Measurements from ENCODE around the gene UBAP2. TPM values are rescaled to one million over a fixed set of nuclear protein-coding genes. Genes with fewer than 3 reads are reported as not detected.

The UBAP2 gene
- polyA plus RNA-seq, 1 donor (not counting 4 experiments of a cell fraction or from before 2014, with no cell fraction given) = 16.3 TPM

GRCh38 chr9:33919276-33919897 lies 129.3 kb downstream of the UBAP2 start:
- Histone ChIP-seq H3K9me1 (ENCODE audit: control insufficient read depth, extremely low read depth, insufficient read depth, low read length) (no peaks in the 10 kb centered on the region), H3K9ac (ENCODE audit: control insufficient read depth, extremely low read depth, insufficient read depth, low read length) (no peak overlapping the region), H3K4me3 (ENCODE audit: control insufficient read depth in 2 of 3, extremely low read depth in 1 of 3, insufficient read depth in 2 of 3, low read depth in 1 of 3, low read length in 3 of 3) (no peak overlapping the region), H2AFZ (ENCODE audit: control insufficient read depth, low read length) (no peak overlapping the region), H3K27ac (ENCODE audit: control insufficient read depth, insufficient read depth, low read length) (no peak overlapping the region), H3K4me1 (ENCODE audit: control insufficient read depth, extremely low read depth, insufficient read depth, low read length) (no peaks in the 10 kb centered on the region), H4K20me1 (ENCODE audit: control insufficient read depth, extremely low read depth, insufficient read depth, low read length) (peaks cover 5% of the 10 kb centered on the region), H3K36me3 (ENCODE audit: control insufficient read depth in 2 of 2, extremely low read depth in 1 of 2, insufficient read depth in 2 of 2, low read length in 2 of 2) (peaks cover 38 to 55% of the 10 kb centered on the region in 2 experiments), H3K9me3 (ENCODE audit: control insufficient read depth, low read depth, low read length) (no peaks in the 10 kb centered on the region), H3K4me2 (ENCODE audit: control insufficient read depth, extremely low read depth, insufficient read depth, low read depth, low read length) (no peak overlapping the region), H3K79me2 (ENCODE audit: control insufficient read depth, insufficient read depth, low read length) (peaks cover 2% of the 10 kb centered on the region), H3K27me3 (ENCODE audit: control insufficient read depth, extremely low read depth, insufficient read depth, low read length) (no peaks in the 10 kb centered on the region)
- no peak for TF ChIP-seq EZH2 (IDR thresholded peaks at IDR 0.05; ENCODE audit: low read length)
- TF ChIP-seq CTCF (optimal IDR thresholded peaks at IDR 0.05 in 1 of 3, IDR thresholded peaks at IDR 0.05 in 1 of 3, conservative IDR thresholded peaks at IDR 0.05 in 1 of 3; ENCODE audit: extremely low read depth in 1 of 3, insufficient read depth in 2 of 3, low read length in 3 of 3) = no peak
- dilution Hi-C loops (cut with MboI; ENCODE audit: extremely low pct_ligation_motif_present, low sequenced_read_pairs) = no loop called here
- DNase-seq (ENCODE audit: low read depth, low spot score) (no peak), FAIRE-seq (no peak)

GRCh38 chr9:33917036-33917435 lies 131.7 kb downstream of the UBAP2 start:
- H3K9ac ChIP-seq (ENCODE audit: control insufficient read depth, extremely low read depth, insufficient read depth, low read length) = no peak overlapping the region
- dilution Hi-C loops (cut with MboI; ENCODE audit: extremely low pct_ligation_motif_present, low sequenced_read_pairs) = no loop called here
- H3K4me1 ChIP-seq (ENCODE audit: control insufficient read depth, extremely low read depth, insufficient read depth, low read length) = no peaks in the 10 kb centered on the region
- H3K27me3 ChIP-seq (ENCODE audit: control insufficient read depth, extremely low read depth, insufficient read depth, low read length) = no peaks in the 10 kb centered on the region
- FAIRE-seq (no peak), DNase-seq (ENCODE audit: low read depth, low spot score) (no peak)
- no peak overlapping the region for H3K4me2 ChIP-seq (ENCODE audit: control insufficient read depth, extremely low read depth, insufficient read depth, low read depth, low read length)
- no peak overlapping the region for H2AFZ ChIP-seq (ENCODE audit: control insufficient read depth, low read length)
- H3K9me1 ChIP-seq (ENCODE audit: control insufficient read depth, extremely low read depth, insufficient read depth, low read length) = no peaks in the 10 kb centered on the region
- H3K36me3 ChIP-seq (ENCODE audit: control insufficient read depth in 2 of 2, extremely low read depth in 1 of 2, insufficient read depth in 2 of 2, low read length in 2 of 2) = peaks cover 17 to 35% of the 10 kb centered on the region in 2 experiments
- TF ChIP-seq CTCF (optimal IDR thresholded peaks at IDR 0.05 in 1 of 3, IDR thresholded peaks at IDR 0.05 in 1 of 3, conservative IDR thresholded peaks at IDR 0.05 in 1 of 3; ENCODE audit: extremely low read depth in 1 of 3, insufficient read depth in 2 of 3, low read length in 3 of 3) = no peak
- TF ChIP-seq EZH2 (IDR thresholded peaks at IDR 0.05; ENCODE audit: low read length) = no peak
- H3K27ac ChIP-seq (ENCODE audit: control insufficient read depth, insufficient read depth, low read length) = no peak overlapping the region
- no peak overlapping the region for H3K4me3 ChIP-seq (ENCODE audit: control insufficient read depth in 2 of 3, extremely low read depth in 1 of 3, insufficient read depth in 2 of 3, low read depth in 1 of 3, low read length in 3 of 3)
- no peaks in the 10 kb centered on the region for H3K9me3 ChIP-seq (ENCODE audit: control insufficient read depth, low read depth, low read length)
- H3K79me2 ChIP-seq (ENCODE audit: control insufficient read depth, insufficient read depth, low read length) = peaks cover 4% of the 10 kb centered on the region
- peaks cover 5% of the 10 kb centered on the region for H4K20me1 ChIP-seq (ENCODE audit: control insufficient read depth, extremely low read depth, insufficient read depth, low read length)
